Activated T-helper 1 cell treated with Interleukin-2 at 50 U/mL for 16 hours (primary cell): ENCODE results near the gene PRPSAP1.
"Not testable (repeated sequence)": the region's sequence is repeated elsewhere in the genome, so short reads cannot be mapped to it uniquely, and the experiment has no call there.

Experiments
- DNase-seq: peaks from one replicate; pipeline ENCODE4 v3.0.0-alpha.2; 2020; ENCODE audit warnings: low read depth

Gene PRPSAP1

GRCh38 chr17:76382803-76383545, 29.3 kb upstream of the PRPSAP1 start:
- no peak for DNase-seq

GRCh38 chr17:76382351-76382802, 28.7 kb upstream of the PRPSAP1 start:
- DNase-seq, result no peak

GRCh38 chr17:76381633-76382350, 28.1 kb upstream of the PRPSAP1 start:
- DNase-seq, result no peak

- DNase-seq, result no peak
These were observed 26.1 kb upstream of the PRPSAP1 start for GRCh38 chr17:76379646-76380376.

GRCh38 chr17:76379275-76379641, 25.5 kb upstream of the PRPSAP1 start:
- no peak for DNase-seq

- no peak for DNase-seq
These were observed 25.0 kb upstream of the PRPSAP1 start for GRCh38 chr17:76378548-76379274.

GRCh38 chr17:76376318-76377133, 22.8 kb upstream of the PRPSAP1 start:
- DNase-seq, result no peak

GRCh38 chr17:76371656-76372628, 18.2 kb upstream of the PRPSAP1 start:
- DNase-seq, result no peak

GRCh38 chr17:76370261-76370993, 16.7 kb upstream of the PRPSAP1 start:
- DNase-seq, result no peak

- no peak for DNase-seq
These were observed 16.1 kb upstream of the PRPSAP1 start for GRCh38 chr17:76369804-76370203.

- DNase-seq, result no peak
These were observed 15.7 kb upstream of the PRPSAP1 start for GRCh38 chr17:76369379-76369778.

GRCh38 chr17:76368545-76368944, 14.8 kb upstream of the PRPSAP1 start:
- no peak for DNase-seq

GRCh38 chr17:76367642-76368041, 13.9 kb upstream of the PRPSAP1 start:
- no peak for DNase-seq

- no peak for DNase-seq
These were observed 12.5 kb upstream of the PRPSAP1 start for GRCh38 chr17:76366247-76366646.

- no peak for DNase-seq
These were observed 11.7 kb upstream of the PRPSAP1 start for GRCh38 chr17:76365256-76365903.

- DNase-seq, result no peak
These were observed 9.6 kb upstream of the PRPSAP1 start for GRCh38 chr17:76363107-76363842.

GRCh38 chr17:76360461-76360860, 6.7 kb upstream of the PRPSAP1 start:
- no peak for DNase-seq

GRCh38 chr17:76359776-76360175, 6.1 kb upstream of the PRPSAP1 start:
- not testable (repeated sequence) for DNase-seq
